Mucosa of descending colon (tissue), 3 donors: ENCODE data around the gene MRPS25. TPM values are rescaled to one million over a fixed set of nuclear protein-coding genes. Genes with fewer than 3 reads are reported as not detected.

Experiments
- ATAC-seq: fragments of 200-7000 bp; cut with Tn5 transposase; one replicate; pipeline ENCODE4 v1.9.1; 2020; ENCODE audit warnings: mild to moderate bottlenecking, moderate library complexity
- DNase-seq, 3 donors: peaks; one replicate each; pipeline ENCODE4 v3.0.0-alpha.2; 2020
- H3K36me3 ChIP-seq: fragments of 200-600 bp; one replicate; pipeline ENCODE4 v1.8.0; 2021; ENCODE audit warnings: low read depth, mild to moderate bottlenecking
- H3K4me1 ChIP-seq: fragments of 200-600 bp; one replicate; pipeline ENCODE4 v1.8.0; 2021; ENCODE audit warnings: low read depth, mild to moderate bottlenecking
- H3K4me3 ChIP-seq: fragments of 200-600 bp; one replicate; pipeline ENCODE4 v1.8.0; 2021; ENCODE audit warnings: mild to moderate bottlenecking
- H3K9me3 ChIP-seq: fragments of 200-600 bp; one replicate; pipeline ENCODE4 v1.8.0; 2021; ENCODE audit warnings: mild to moderate bottlenecking
- intact Hi-C, 2 donors: fragments of 100-400 bp; cut with DNase I in 1 of 2; cut with micrococcal nuclease in 1 of 2; formaldehyde crosslinking; loops; one replicate each; pipeline versions ENCODE4 v1.11.0 to v1.11.1; 2022; cut with DNase I, micrococcal nuclease
- total RNA-seq, 3 donors: library from RNA; stranded (reverse); fragmentation: NEBNext Ultra II Directional in 2 of 3; extraction: Animal tissue kit (Norgen Biotek cat#: 25700) in 2 of 3; gene quantifications; one replicate each; pipeline versions ENCODE4 v1.2.1 to v1.2.4, GENCODE V29; 2021 to 2023
- TF ChIP-seq, protein P1 (sequence below): fragments of 200-600 bp; IDR thresholded peaks from one replicate; pipeline ENCODE4 v1.8.0; 2022; ENCODE audit warnings: antibody characterized with exemption, mild to moderate bottlenecking
- donor health status: DM: no; HTN: no; CAD: no; lungs with moderate emphysema.
- donor health status: DM: no; HTN: no; CAD: no.
- donor health status: DM: no; HTN: yes; CAD: no.

The MRPS25 gene
- total RNA-seq, 3 donors from 2014 or later, result 72.1 to 84.0 (median 78.7) TPM

DNA sequence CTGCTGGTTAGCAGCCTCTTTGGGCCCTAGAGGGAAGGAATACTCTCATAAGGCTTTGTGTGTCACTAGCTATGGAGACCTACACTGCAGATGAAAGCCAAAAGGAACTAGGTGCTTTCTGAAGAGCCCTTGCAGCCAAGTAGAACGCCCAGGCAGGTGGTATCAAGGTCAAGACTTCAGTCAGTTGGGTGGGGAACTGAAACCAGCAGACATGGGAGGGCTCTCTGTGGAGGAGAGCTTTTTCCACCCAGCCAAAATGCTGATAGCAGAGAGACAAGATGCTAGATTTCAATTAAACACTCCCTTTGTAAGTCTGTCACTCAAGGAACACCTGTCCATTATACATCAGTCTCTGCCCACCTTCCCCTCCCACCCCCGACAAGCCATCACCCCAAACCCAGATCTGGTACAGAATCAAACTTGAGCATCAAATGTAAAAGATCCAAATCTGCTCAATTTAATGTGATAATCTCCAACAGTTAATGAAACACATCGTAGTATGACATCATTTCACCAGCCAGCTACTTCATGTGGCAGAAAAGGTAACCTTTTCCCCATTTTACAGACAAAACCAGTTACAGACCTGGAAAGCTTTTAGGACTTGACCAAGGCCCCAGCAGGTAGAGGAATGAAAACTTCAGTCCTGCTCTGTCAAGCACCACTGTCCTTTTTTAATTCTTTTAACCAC, 14.6 kb downstream of the MRPS25 start:
- Histone ChIP-seq H3K36me3 (no peaks in the 10 kb centered on the region), H3K4me1 (no peaks in the 10 kb centered on the region), H3K9me3 (no peaks in the 10 kb centered on the region), H3K4me3 (no peak overlapping the region)
- intact Hi-C loops, result no loop called here
- ATAC-seq, result peak; percentile 55
- TF ChIP-seq, protein P1, sequence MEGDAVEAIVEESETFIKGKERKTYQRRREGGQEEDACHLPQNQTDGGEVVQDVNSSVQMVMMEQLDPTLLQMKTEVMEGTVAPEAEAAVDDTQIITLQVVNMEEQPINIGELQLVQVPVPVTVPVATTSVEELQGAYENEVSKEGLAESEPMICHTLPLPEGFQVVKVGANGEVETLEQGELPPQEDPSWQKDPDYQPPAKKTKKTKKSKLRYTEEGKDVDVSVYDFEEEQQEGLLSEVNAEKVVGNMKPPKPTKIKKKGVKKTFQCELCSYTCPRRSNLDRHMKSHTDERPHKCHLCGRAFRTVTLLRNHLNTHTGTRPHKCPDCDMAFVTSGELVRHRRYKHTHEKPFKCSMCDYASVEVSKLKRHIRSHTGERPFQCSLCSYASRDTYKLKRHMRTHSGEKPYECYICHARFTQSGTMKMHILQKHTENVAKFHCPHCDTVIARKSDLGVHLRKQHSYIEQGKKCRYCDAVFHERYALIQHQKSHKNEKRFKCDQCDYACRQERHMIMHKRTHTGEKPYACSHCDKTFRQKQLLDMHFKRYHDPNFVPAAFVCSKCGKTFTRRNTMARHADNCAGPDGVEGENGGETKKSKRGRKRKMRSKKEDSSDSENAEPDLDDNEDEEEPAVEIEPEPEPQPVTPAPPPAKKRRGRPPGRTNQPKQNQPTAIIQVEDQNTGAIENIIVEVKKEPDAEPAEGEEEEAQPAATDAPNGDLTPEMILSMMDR, result no peak
- DNase-seq, result no peak

DNA sequence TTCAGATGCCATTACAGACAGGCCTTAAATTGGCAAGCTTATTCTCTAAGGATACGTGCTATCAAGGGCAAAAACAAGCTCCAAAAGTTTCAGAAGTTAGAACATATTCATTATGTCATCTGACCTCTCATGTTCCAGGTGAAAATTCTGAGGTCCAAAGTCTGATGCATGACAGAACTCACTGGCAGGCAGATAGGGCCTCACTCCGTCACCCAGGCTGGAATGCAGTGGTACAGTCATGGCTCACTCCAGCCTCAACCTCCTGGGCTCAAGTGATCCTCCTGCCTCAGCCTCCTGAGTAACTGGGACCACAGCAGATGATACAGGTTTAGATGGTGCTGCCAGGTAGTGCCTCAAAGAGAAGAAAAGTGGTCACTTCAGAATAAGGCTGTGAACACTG, 15.5 kb downstream of the MRPS25 start:
- DNase-seq (no peak), ATAC-seq (no peak)
- intact Hi-C loops, result no loop called here
- no peak overlapping the region for H3K4me3 ChIP-seq
- H3K36me3 ChIP-seq, result no peaks in the 10 kb centered on the region
- TF ChIP-seq, protein P1, result no peak
- no peaks in the 10 kb centered on the region for H3K9me3 ChIP-seq
- H3K4me1 ChIP-seq, result no peaks in the 10 kb centered on the region

DNA sequence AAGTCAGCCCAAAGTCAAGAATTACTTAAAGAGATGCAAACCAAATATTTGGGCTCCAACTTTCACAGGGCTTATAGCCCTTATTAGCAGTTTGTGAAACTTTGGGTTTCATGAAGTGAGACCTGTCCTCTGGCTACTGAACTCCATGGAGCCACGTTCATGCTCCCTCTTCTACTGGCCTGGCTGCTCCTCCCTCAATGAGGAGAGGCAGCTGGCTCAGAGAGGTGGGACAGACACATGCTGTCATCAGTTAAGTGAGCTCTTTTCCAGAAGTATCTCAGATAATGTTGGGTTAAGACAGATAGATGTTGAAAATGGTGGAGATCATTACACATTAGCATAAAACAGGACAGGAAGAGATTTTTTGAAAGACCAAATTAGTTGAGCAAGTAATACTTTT, 19.4 kb downstream of the MRPS25 start:
- Histone ChIP-seq H3K4me3 (no peak overlapping the region), H3K36me3 (peaks cover 4% of the 10 kb centered on the region), H3K4me1 (no peaks in the 10 kb centered on the region), H3K9me3 (no peaks in the 10 kb centered on the region)
- DNase-seq (no peak), ATAC-seq (no peak)
- TF ChIP-seq, protein P1, result no peak
- intact Hi-C loops, result no loop called here

DNA sequence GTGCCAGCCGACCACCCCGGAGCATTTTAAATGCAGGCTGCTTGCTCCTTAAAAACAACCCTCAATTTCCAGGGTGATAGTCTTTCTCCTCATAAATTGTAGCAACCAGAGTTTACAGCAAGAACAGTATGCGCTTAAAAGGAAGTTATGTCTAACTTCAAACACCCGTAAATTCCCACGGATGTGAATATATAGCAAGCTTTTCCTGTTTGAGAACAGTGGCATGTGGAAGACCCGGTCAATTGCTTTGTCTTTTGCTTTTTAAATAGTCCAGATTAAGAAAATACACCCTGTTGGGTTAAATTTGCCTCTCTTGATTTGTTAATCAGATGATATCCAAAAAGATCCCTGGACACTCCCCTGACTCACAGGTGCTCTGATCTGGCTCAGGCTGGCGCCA, 20.8 kb downstream of the MRPS25 start:
- no peaks in the 10 kb centered on the region for H3K4me1 ChIP-seq
- DNase-seq (no peak), ATAC-seq (no peak)
- H3K36me3 ChIP-seq, result peaks cover 4% of the 10 kb centered on the region
- H3K9me3 ChIP-seq, result no peaks in the 10 kb centered on the region
- TF ChIP-seq, protein P1, result no peak
- intact Hi-C loops, result no loop called here
- no peak overlapping the region for H3K4me3 ChIP-seq

DNA sequence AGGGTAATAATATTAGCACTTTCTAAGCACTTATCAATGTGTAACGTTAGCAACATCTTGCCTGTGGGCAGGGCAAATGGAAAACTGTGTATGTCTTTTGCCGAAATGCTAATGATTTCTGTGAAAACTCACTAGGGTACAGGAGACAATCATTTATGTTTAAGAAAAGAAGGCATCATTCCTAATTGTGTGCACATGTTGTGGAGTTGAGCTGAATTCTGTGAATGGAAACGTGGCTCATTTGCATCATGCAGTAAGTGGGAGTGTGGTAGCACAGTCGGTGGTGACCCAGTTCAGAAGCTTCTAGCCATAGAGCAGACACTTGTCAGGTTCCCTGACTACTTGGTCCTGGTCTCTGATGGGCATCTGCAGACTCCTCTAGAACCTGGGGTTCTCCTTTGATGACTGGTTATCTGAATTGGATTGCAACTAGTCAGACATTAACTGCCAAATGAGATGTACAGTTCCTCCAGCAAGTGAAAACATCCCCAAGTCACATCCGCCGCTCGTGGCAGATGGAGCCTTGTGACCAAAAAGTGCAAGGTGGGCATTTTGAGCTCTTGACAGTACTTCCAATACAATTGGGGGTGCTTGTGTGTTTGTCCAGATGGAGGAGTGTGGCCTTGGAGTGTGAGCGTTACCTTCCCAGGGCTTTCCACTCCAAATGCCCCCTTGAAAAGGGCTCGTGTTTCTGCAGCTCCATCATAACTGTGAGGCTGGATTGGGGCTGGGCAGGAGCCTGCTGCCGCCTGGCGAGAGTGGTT, 21.5 kb downstream of the MRPS25 start:
- Histone ChIP-seq H3K36me3 (peaks cover 4% of the 10 kb centered on the region), H3K9me3 (no peaks in the 10 kb centered on the region), H3K4me3 (no peak overlapping the region), H3K4me1 (no peaks in the 10 kb centered on the region)
- ATAC-seq (no peak), DNase-seq (no peak)
- intact Hi-C loops, result no loop called here
- TF ChIP-seq, protein P1, result no peak
